ENCODE measurements around the gene KAZALD1. TPM values are rescaled to one million over a fixed set of nuclear protein-coding genes. Genes with fewer than 3 reads are reported as not detected.

Gene KAZALD1
- total RNA-seq, 1 donor from 2014 or later, result 16.8 TPM

- Mint-ChIP-seq H3K4me3 (peak overlapping the region; percentile 31), H3K27me3 (ENCODE audit: low read depth) (peaks cover 60% of the 10 kb centered on the region)
Observed at GRCh38 chr10:101046332-101047238, 15.2 kb upstream of the KAZALD1 start.

GRCh38 chr10:101047268-101047667 lies 14.5 kb upstream of the KAZALD1 start:
- DNase-seq (ENCODE audit: low spot score in 2 of 2, unreplicated experiment in 2 of 2), result no peak
- peaks cover 46% of the 10 kb centered on the region for H3K4me1 Mint-ChIP-seq
- no peaks in the 10 kb centered on the region for H3K36me3 Mint-ChIP-seq
- H3K27ac Mint-ChIP-seq, result no peak overlapping the region
- peak overlapping the region; percentile 31 for H3K4me3 Mint-ChIP-seq
- no peak for TF ChIP-seq CTCF (IDR thresholded peaks at IDR 0.05; ENCODE audit: unreplicated experiment)
- H3K9me3 Mint-ChIP-seq, result no peaks in the 10 kb centered on the region
- peaks cover 65% of the 10 kb centered on the region for H3K27me3 Mint-ChIP-seq (ENCODE audit: low read depth)

More at GRCh38 chr10:101046332-101047238, 15.2 kb upstream of the KAZALD1 start:
- no peaks in the 10 kb centered on the region for H3K36me3 Mint-ChIP-seq
- no peak for TF ChIP-seq CTCF (IDR thresholded peaks at IDR 0.05; ENCODE audit: unreplicated experiment)
- peaks cover 53% of the 10 kb centered on the region for H3K4me1 Mint-ChIP-seq
- no peak overlapping the region for H3K27ac Mint-ChIP-seq
- no peaks in the 10 kb centered on the region for H3K9me3 Mint-ChIP-seq
- no peak for DNase-seq (ENCODE audit: low spot score in 2 of 2, unreplicated experiment in 2 of 2)

GRCh38 chr10:101047961-101048892 lies 13.6 kb upstream of the KAZALD1 start:
- no peak for TF ChIP-seq CTCF (IDR thresholded peaks at IDR 0.05; ENCODE audit: unreplicated experiment)
- H3K4me1 Mint-ChIP-seq, result peaks cover 39% of the 10 kb centered on the region
- DNase-seq (ENCODE audit: low spot score in 2 of 2, unreplicated experiment in 2 of 2), result no peak
- peak overlapping the region; percentile 61 for H3K4me3 Mint-ChIP-seq
- peaks cover 65% of the 10 kb centered on the region for H3K27me3 Mint-ChIP-seq (ENCODE audit: low read depth)
- no peaks in the 10 kb centered on the region for H3K36me3 Mint-ChIP-seq
- no peaks in the 10 kb centered on the region for H3K9me3 Mint-ChIP-seq
- H3K27ac Mint-ChIP-seq, result no peak overlapping the region

- H3K9me3 Mint-ChIP-seq, result no peaks in the 10 kb centered on the region
- H3K27ac Mint-ChIP-seq, result no peak overlapping the region
- DNase-seq (ENCODE audit: low spot score in 2 of 2, unreplicated experiment in 2 of 2), result peak; percentile 63 to 90
- peaks cover 64% of the 10 kb centered on the region for H3K27me3 Mint-ChIP-seq (ENCODE audit: low read depth)
- H3K4me1 Mint-ChIP-seq, result peaks cover 32% of the 10 kb centered on the region
- peak; percentile 89 for TF ChIP-seq CTCF (IDR thresholded peaks at IDR 0.05; ENCODE audit: unreplicated experiment)
- no peaks in the 10 kb centered on the region for H3K36me3 Mint-ChIP-seq
- H3K4me3 Mint-ChIP-seq, result peak overlapping the region; percentile 54
Observed at GRCh38 chr10:101050208-101051069, 11.3 kb upstream of the KAZALD1 start.

GRCh38 chr10:101052285-101052684 lies 9.5 kb upstream of the KAZALD1 start:
- Mint-ChIP-seq H3K36me3 (no peaks in the 10 kb centered on the region), H3K9me3 (no peaks in the 10 kb centered on the region), H3K4me3 (no peak overlapping the region), H3K4me1 (peaks cover 21% of the 10 kb centered on the region), H3K27me3 (ENCODE audit: low read depth) (peaks cover 47% of the 10 kb centered on the region), H3K27ac (no peak overlapping the region)
- no peak for DNase-seq (ENCODE audit: low spot score in 2 of 2, unreplicated experiment in 2 of 2)
- no peak for TF ChIP-seq CTCF (IDR thresholded peaks at IDR 0.05; ENCODE audit: unreplicated experiment)
